Type B pancreatic cell (in vitro differentiated cells): ENCODE results near the gene IL32. TPM values are rescaled to one million over a fixed set of nuclear protein-coding genes. Genes with fewer than 3 reads are reported as not detected.
A peak's percentile ranks its signal among the peaks of the same experiment; 100 is the strongest.

Source experiments
- DNase-seq: peaks from one replicate; pipeline ENCODE4 v3.0.0; 2021; ENCODE audit warnings: mixed read lengths; ENCODE audit not compliant: unreplicated experiment; ENCODE audit errors: extremely low spot score
- H3K27ac Mint-ChIP-seq: 2 replicates; pipeline ENCODE4 v1.8.0; 2021; ENCODE audit warnings: mild to moderate bottlenecking, mixed read lengths
- H3K27me3 Mint-ChIP-seq: 2 replicates; pipeline ENCODE4 v1.8.0; 2021; ENCODE audit warnings: mixed read lengths
- H3K36me3 Mint-ChIP-seq: 2 replicates; pipeline ENCODE4 v1.8.0; 2021; ENCODE audit warnings: mixed read lengths
- H3K4me1 Mint-ChIP-seq: one replicate; pipeline ENCODE4 v1.8.0; 2021; ENCODE audit warnings: mixed read lengths; ENCODE audit not compliant: unreplicated experiment
- H3K4me3 Mint-ChIP-seq: 2 replicates; pipeline ENCODE4 v1.8.0; 2021; ENCODE audit warnings: mild to moderate bottlenecking, mixed read lengths
- H3K9me3 Mint-ChIP-seq: 2 replicates; pipeline ENCODE4 v1.8.0; 2021; ENCODE audit warnings: mixed read lengths
- CTCF ChIP-seq: fragments of 200-600 bp; sonication (generic); conservative IDR thresholded peaks from 2 replicates; pipeline ENCODE4 v1.5.0; 2021; ENCODE audit warnings: antibody characterized with exemption, mild to moderate bottlenecking
- total RNA-seq: library from RNA; stranded (reverse); gene quantifications from 2 replicates; pipeline ENCODE4 v1.2.1, GENCODE V29; 2021; ENCODE audit warnings: low replicate concordance

IL32 gene
- total RNA-seq, 1 donor from 2014 or later = 12.7 TPM

DNA sequence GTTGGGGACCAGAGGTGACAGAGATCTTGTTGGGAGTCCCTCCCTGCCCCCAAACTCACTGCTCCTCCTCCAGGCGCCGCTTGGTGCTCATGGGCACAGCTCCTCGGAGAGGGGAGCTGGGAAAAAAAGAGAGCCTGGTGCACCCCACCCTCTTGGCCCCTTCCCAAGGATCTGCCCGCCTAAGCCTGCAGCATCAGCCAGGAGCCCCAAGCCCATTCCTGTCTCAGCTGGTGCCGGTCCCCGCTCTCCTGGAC lies 42.1 kb upstream of the IL32 start:
- Mint-ChIP-seq H3K4me1 (peaks cover 36% of the 10 kb centered on the region), H3K36me3 (peaks cover 5% of the 10 kb centered on the region)
- no peak for DNase-seq

GRCh38 chr16:3023669-3024478 lies 41.6 kb upstream of the IL32 start, which contains the start of the genes HCFC1R1 and THOC6:
Gene HCFC1R1, minus strand, starts transcription at chr16:3023942. Its CDS starts 1 bp downstream, at chr16:3023941.
Gene THOC6, plus strand, starts transcription at chr16:3024035. Its CDS starts 292 bp downstream, at chr16:3024327.
- peaks cover 36% of the 10 kb centered on the region for H3K4me1 Mint-ChIP-seq
- H3K4me3 Mint-ChIP-seq = peak within 1 kb of the TSS; percentile 94
- H3K9me3 Mint-ChIP-seq = no peaks in the 10 kb centered on the region
- H3K27ac Mint-ChIP-seq = peak within 1 kb of the TSS; percentile 98
- H3K36me3 Mint-ChIP-seq = peaks cover 5% of the 10 kb centered on the region
- TF ChIP-seq CTCF = no peak
- H3K27me3 Mint-ChIP-seq = peaks cover 8% of the 10 kb centered on the region
- DNase-seq = peak; percentile 95

More for the DNA sequence above, 42.1 kb upstream of the IL32 start:
- no peak for TF ChIP-seq CTCF
- Mint-ChIP-seq H3K27me3 (peaks cover 8% of the 10 kb centered on the region), H3K27ac (peak overlapping the region; percentile 98), H3K9me3 (no peaks in the 10 kb centered on the region), H3K4me3 (peak overlapping the region; percentile 94)

DNA sequence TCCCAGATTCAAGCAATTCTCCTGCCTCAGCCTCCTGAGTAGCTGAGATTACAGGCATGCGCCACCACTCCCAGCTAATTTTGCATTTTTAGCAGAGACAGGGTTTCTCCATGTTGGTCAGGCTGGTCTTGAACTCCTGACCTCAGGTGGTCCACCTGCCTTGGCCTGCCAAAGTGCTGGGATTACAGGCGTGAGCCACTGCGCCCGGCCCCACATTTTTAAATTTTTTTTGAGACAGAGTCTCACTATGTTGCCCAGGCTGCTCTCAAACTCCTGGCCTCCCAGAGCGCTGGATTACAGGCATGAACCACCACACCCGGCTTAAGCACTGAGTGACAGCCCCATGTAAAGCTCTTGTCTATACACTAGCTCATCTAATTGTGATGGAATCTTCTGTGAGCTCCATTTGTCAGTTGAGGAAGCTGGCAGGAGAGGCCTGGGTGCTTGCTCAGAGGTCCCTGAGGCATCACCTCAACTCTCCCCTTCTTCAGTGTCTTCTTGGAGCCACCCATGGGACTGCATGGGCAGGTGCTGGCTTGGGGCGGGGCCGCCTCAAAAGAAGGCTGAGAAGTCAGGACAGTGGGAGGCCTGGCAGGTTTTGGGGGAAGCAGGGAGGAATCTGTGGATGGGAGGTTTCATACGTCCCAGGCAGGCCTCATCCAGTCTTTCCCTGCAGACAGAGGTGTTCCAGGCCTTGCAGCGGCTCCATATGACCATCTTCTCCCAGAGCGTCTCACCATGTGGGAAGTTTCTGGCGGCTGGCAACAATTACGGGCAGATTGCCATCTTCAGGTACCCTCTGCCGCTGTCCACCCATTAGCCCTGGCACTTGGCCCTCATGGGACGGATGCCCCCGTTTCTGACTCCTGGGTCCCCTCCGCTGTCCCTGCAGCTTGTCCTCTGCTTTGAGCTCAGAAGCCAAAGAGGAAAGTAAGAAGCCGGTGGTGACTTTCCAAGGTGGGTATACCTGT lies 40.1 kb upstream of the IL32 start:
- H3K36me3 Mint-ChIP-seq = peaks cover 9% of the 10 kb centered on the region
- H3K4me1 Mint-ChIP-seq = peaks cover 37% of the 10 kb centered on the region
- no peaks in the 10 kb centered on the region for H3K9me3 Mint-ChIP-seq
- TF ChIP-seq CTCF = no peak
- DNase-seq = no peak
- H3K27ac Mint-ChIP-seq = no peak overlapping the region
- peak overlapping the region; percentile 20 for H3K4me3 Mint-ChIP-seq
- peaks cover 9% of the 10 kb centered on the region for H3K27me3 Mint-ChIP-seq

GRCh38 chr16:3026003-3026378 lies 39.4 kb upstream of the IL32 start:
- peaks cover 9% of the 10 kb centered on the region for H3K27me3 Mint-ChIP-seq
- H3K4me1 Mint-ChIP-seq = peaks cover 37% of the 10 kb centered on the region
- DNase-seq = no peak
- TF ChIP-seq CTCF = no peak
- peaks cover 9% of the 10 kb centered on the region for H3K36me3 Mint-ChIP-seq
- no peaks in the 10 kb centered on the region for H3K9me3 Mint-ChIP-seq
- peak overlapping the region; percentile 8 for H3K27ac Mint-ChIP-seq
- peak overlapping the region; percentile 20 for H3K4me3 Mint-ChIP-seq

DNA sequence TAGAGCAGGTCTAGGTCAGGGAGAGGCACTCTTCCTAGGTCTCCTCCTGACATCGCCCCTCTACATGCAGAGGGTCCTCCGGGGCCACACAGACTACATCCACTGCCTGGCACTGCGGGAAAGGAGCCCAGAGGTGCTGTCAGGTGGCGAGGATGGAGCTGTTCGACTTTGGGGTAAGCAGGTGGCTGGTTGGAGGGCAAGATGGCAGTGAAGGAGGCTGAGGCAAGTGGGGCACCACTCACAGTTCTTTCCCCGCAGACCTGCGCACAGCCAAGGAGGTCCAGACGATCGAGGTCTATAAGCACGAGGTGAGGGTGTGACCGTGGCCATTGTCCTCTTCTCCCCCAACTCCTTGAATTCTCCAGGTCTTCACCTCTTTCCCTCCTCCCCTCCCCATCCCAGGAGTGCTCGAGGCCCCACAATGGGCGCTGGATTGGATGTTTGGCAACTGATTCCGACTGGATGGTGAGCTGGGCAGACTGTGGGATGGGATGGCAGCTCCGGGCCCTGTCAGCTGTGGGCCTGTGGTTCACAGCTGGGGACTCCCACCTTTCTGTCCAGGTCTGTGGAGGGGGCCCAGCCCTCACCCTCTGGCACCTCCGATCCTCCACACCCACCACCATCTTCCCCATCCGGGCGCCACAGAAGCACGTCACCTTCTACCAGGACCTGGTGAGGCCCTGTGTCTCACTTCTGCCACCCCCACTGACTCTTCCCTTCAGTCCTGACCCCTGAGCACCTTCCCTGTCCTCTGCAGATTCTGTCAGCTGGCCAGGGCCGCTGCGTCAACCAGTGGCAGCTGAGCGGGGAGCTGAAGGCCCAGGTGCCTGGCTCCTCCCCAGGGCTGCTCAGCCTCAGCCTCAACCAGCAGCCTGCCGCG lies 38.6 kb upstream of the IL32 start:
- TF ChIP-seq CTCF = no peak
- Mint-ChIP-seq H3K4me1 (peaks cover 30% of the 10 kb centered on the region), H3K9me3 (no peaks in the 10 kb centered on the region), H3K36me3 (peaks cover 9% of the 10 kb centered on the region), H3K27ac (peak overlapping the region; percentile 8), H3K4me3 (no peak overlapping the region), H3K27me3 (peaks cover 12% of the 10 kb centered on the region)
- no peak for DNase-seq
